Mammary epithelial cell (primary cell): Measurements from ENCODE around the gene LYVE1.

ENCODE experiments used
- CTCF ChIP-seq, 2 donors: IDR thresholded peaks in 1 of 2; conservative IDR thresholded peaks in 1 of 2; 2 replicates each; pipeline ENCODE4 v1.5.1; 2011 to 2012; ENCODE audit warnings: inconsistent platforms in 2 of 2, low read length in 2 of 2, mild to moderate bottlenecking in 2 of 2, control low read depth in 1 of 2, low read depth in 1 of 2; ENCODE audit not compliant: insufficient read depth in 1 of 2; ENCODE audit errors: extremely low read depth in 1 of 2
- EZH2 ChIP-seq: IDR thresholded peaks from 2 replicates; pipeline ENCODE4 v1.6.1; 2012; ENCODE audit warnings: low read length, inconsistent platforms, borderline replicate concordance

- no peak for TF ChIP-seq EZH2
- TF ChIP-seq CTCF (conservative IDR thresholded peaks at IDR 0.05 in 1 of 2, IDR thresholded peaks at IDR 0.05 in 1 of 2; ENCODE audit: extremely low read depth in 1 of 2, insufficient read depth in 1 of 2, low read depth in 1 of 2, low read length in 2 of 2): no peak
Measured at GRCh38 chr11:10600570-10601248, 32.2 kb upstream of the LYVE1 start.
